HG03432 (cell line): Measurements from ENCODE around the gene HSPG2.
"Not testable (repeated sequence)": the region's sequence is repeated elsewhere in the genome, so short reads cannot be mapped to it uniquely, and the experiment has no call there.

Source experiments
- ATAC-seq: cut with Tn5 transposase; IDR thresholded peaks from one replicate; pipeline ENCODE4 v1.9.1; 2021; ENCODE audit warnings: mild to moderate bottlenecking, moderate library complexity; ENCODE audit not compliant: unreplicated experiment

Gene HSPG2

DNA sequence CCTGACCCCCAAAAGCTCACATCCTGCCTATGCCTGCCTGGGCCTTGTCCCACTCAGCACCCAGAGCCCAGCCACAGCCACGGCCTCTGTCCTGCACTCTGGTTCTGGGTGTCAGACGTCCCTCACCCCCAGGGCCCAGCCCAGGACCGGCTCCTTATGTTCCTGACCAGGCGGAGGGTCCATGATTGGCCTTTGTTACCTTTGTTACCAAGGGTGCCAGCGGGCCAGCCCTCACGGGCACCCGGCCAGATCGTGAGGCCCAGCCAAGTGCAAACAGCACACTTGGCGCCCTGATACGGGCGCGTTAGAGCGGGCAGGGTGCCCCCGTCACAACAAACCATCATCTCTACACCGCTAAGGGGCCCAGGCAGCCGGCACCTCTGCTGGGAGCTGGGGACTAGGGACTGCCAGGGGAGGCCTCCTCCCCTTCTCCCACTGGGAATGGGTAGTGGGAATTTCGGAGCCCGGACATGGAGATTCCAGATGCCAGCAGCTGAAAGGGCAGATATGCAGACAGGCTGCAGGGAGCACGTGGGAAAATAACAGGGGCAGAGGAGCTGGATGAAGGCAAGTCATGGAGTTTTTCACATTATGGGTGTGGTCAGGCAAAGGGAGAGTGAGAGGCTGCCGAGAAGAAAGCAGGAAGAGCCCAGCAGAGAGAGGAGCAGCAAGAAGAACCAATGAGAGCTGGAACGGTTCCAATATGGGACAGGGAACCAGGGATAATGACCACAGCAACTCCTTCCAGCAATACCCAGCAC, 22.1 kb downstream of the HSPG2 start:
- no peak for ATAC-seq

DNA sequence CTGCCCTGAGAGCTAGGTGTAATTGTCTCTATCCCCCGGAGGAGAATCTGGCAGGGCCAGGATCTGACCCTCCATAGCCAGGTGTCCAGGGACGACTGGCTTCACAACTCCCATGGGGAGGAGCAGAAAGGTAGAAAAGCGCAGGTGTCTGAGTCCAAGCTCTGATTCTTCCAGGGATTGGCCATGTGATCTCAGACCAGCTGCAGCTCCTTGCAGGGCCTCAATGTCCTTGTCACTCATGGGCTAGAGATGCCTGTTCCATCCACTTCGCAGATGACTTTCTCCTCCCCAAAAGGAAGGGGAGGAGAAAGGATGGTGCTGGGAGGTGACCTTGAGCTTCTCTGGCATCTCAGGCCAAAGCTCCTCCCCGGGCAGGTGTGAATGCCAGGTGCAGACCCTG, 22.7 kb downstream of the HSPG2 start:
- ATAC-seq, result no peak

DNA sequence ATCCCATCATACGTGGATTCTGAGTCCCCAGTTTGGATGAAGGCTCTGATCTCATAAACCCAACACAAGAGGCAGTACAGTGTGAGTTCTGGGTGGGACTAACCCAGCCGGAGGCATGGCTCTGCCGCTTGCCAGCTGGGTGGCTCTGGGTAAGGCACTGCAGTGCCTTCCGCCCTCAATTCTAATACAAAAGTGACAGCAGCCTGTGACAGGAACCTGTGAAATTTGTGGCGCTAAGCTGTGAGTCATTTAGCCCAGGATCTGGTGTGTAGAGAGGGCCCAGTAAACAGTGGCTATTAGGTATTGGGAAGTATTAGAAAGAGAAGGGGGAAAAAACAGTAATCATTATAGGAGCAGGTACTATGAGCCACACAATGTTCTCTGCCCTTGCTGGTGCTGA, 23.3 kb downstream of the HSPG2 start:
- no peak for ATAC-seq

DNA sequence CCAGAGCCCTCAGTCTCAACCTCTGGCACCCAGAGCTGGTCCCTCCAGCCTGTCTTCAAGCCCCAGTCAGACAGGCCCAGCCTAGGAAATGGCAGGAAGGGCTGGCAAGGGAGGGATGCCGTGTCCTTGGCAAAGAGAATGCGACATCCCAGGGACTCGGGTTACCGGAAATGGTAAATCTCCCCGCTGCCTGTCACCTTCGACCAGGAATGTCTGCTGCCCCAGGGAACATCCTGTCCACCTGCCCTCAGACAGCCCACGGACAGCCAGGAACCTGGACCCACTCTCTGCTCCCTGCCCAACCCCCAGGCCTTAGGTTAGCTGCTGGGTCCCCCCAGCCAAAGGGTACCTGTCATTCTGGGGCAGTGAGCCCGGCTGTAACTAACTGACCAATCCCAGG, 23.9 kb downstream of the HSPG2 start:
- no peak for ATAC-seq

DNA sequence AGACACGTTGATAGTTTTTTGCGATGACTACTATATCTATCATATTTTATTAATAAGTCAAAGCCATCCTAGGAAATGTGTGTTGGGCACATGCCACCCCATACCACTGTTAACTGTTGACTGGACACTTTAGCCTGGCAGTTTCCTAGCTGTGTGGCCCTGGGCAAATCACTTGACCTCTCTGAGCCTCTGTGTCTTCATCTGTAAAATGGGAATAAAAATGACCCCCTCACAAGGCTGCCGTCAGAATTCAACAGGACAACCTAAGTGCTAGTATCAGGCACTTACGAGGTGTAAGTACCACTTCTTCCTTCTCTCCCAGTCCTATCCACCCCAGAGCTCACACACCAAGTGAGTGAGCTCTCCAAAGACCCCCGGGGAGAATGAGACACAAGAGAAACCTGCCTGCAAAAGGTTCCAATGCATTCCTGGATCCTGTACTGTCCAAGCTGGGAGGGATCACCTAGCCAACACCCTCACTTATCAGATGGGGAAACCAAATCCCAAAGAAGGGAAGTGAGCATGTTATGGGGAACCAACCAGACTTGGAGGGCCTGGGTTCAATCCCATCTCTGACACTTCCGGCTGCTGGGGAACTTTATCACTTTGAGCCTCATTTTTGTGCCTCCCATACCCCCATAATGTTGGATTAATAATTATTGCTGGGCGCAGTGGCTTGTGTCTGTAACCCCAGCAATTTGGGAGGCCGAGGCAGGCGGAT, 24.9 kb downstream of the HSPG2 start:
- no peak for ATAC-seq

DNA sequence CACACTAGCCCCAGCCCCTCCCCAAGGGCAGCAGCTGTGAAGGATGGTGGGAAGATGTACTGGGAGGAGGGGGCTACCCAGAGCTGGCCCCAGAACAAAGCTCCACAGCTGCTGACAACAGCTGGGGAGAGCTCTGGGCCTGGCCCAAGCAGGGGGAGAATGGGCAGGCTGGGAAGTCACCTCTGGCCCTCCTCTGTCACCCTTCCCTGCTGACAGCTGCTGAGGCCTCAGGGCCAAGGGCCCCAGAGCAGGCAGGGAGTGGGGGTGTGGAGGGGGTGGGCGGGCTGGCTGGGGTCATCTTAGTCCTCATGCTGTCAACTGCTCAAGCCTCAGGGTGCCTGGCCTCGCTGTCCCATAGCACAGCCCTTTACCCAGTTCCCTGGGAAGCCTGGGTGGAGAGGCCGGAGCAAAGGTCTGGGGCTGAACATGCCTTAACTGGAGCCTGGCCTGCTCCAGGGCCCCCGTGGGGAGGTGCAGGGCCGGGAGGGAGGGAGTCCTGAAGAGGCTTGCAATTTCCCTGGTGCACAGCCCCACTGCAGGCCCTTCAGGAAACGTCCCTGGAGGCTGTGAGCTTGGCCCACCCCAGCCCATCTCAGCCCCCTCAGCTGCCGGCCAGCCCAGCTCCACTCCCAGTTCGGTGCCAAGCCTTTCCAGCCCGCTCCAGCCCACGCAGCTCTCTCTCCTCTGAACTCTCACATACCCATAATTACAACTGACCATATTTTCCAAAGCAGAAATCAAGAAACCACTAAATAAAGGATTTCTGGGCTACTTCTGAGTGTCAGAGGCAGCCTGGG, 25.7 kb downstream of the HSPG2 start:
- no peak for ATAC-seq

DNA sequence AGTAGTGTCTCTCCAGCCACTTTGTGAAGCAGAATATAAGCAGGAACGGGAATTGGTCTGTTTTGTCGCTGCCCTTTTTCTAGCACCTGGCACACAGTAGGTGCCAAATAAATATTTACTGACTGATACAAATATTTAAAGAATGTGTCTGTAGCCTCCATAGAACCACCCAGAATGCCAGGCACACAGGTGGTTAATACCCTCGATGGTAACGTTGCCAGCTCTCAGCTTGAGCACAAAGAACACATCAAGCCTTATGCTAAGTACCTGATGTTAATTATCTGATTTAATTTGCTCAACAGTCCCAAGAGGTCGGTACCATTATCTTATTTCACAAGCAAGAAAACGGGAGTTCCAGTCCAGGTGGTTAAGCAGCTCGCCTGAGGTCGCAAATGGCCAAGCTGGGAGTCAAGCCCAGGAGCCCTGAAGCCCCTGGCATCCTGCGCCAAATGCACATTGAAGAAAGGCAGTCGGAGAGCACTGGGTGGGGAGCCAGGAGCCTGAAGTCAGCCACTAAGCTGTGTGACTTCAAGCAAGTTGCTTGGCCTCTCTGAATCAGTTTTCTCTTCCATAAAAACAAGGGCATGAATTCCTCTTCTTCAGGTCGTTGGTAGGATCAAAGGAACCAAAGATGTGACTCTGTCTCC, 26.4 kb downstream of the HSPG2 start:
- ATAC-seq, result no peak

DNA sequence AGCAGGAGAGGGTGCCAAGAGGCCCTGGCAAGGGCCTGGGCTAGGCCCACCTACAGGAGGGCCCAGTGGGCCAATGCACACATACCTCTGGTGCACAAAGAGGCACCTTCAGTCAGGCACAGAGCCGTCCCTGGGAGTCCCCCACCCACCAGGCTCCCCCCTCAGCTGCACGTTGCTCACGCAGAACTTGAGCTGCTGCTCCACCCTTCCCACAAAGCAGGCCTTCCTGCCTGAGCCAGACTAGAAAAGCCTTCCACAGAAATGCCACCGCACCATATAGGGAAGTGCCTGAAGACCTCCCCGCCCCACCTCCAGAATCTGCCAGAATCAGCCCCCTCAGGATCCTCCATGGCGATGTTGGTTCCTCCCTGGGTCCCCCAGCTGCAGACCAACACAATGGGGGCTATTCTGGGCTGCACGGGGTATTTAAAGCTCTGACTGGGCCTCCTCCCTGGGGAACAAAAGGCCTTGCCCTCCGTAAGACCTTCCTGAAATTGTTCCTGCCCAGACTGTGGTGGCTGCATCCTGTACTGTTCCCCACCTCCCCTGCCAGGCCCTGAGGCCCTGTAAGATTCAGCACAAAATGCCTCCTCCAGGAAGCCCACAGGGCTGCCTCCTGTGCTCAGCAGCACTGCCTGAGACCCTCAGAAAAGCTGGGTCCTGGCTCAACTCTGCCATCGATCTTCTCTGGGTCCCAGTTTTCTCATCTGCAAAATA, 27.2 kb downstream of the HSPG2 start:
- no peak for ATAC-seq

DNA sequence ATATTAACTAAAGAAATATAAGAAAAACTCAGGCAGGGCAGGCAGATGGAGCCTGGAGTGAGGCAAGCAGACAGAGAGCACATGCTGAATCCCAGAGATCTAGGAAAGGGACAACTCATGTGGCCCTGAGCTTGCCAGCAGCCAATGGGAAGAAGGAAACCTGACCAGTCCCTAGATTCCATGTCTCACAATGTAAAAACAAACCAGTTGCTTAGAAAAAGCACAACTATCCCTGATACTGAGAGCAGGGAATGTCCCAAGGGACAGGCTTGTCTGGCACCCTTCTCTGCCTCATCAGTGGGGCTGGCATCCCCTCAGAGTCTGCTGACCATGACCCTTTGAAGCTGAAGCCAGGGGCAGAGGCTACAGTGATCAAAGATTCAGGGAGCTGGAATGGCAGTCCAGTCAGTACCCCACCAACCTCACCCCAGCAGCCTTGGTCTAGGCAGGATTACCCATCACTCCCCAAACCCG, 27.8 kb downstream of the HSPG2 start:
- no peak for ATAC-seq

DNA sequence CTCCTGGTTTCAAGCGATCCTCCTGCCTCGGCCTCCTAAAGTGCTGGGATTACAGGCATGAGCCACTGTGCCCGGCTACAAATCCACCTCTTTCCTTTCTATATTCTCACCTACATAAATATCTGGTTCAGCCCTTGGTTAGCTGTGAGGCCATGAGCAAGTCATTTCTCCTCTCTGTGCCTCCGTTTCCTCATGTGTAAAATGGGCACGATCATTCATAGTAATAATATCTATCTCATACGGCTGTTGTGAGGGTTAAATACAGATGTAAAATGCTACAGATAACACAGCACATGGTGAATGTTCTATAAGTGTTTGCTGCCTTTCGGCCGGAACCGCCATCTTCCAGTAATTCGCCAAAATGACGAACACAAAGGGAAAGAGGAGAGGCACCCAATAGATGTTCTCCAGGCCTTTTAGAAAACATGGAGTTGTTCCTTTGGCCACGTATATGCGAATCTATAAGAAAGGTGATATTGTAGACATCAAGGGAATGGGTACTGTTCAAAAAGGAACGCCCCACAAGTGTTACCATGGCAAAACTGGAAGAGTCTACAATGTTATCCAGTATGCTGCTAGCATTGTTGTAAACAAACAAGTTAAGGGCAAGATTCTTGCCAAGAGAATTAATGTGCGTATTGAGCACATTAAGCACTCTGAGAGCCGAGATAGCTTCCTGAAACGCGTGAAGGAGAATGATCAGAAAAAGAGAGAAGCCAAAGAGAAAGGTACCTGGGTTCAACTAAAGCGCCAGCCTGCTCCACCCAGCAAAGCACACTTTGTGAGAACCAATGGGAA, 29.2 kb downstream of the HSPG2 start:
- not testable (repeated sequence) for ATAC-seq

DNA sequence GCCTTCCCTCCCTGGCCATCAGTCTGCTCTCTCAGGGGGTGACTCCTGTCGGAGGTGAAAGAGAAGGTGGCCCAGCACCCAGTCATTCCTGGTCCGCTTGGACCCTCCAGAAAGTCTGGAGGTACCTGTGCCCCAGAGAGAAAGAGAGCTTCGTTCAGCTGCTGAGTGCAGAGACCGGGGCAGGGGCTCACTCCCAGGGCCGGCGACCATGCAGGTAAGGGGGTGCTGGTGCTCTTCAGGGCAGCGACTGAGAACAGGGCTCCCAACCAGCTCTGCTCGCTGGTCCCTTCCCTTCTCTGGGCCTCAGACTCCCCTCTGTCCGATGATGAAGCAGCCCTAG, 30.1 kb downstream of the HSPG2 start:
- no peak for ATAC-seq

DNA sequence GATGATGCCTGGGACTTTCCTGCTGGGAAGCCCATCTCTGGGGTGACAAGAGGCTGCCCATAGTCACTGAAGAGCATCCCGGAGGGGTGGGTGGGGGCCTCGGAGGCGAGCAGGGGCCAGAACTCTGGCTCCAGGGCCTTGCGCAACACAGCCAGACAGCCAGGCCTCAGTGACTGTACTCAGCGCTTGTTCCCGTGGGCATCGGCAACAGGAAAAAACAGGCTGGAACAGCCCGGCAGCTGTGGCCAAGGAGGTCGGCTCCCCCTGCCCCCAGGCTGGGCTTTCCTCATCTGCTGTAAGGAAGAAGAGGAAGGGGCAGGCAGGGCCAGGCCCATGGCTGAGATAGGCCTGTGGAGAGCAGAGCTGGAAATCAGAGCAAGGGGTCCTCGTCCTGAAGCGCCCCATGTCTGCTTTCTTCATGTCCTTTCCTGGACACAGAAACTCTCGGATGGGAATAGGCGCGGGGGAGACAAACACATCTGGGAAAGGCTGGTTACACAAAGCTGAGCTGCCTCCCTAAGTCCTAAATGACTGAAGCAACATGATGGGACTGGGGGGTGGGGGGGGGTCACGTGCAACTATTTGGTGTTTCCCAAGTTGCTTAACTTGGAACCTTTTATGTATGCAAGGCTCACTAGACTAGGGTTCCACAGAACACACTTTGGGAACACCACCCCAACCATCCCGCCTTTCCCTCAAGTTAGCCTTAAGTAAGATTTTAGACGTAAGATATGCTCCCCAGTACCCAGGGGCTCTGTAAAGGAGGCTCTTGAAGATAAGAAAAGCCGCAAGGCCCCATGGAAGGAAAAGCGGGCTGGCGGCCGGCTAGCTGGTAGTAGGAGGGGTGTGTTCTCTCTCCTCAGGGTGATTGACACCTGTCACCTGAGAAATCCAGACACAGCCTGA, 30.7 kb downstream of the HSPG2 start:
- ATAC-seq, result no peak

DNA sequence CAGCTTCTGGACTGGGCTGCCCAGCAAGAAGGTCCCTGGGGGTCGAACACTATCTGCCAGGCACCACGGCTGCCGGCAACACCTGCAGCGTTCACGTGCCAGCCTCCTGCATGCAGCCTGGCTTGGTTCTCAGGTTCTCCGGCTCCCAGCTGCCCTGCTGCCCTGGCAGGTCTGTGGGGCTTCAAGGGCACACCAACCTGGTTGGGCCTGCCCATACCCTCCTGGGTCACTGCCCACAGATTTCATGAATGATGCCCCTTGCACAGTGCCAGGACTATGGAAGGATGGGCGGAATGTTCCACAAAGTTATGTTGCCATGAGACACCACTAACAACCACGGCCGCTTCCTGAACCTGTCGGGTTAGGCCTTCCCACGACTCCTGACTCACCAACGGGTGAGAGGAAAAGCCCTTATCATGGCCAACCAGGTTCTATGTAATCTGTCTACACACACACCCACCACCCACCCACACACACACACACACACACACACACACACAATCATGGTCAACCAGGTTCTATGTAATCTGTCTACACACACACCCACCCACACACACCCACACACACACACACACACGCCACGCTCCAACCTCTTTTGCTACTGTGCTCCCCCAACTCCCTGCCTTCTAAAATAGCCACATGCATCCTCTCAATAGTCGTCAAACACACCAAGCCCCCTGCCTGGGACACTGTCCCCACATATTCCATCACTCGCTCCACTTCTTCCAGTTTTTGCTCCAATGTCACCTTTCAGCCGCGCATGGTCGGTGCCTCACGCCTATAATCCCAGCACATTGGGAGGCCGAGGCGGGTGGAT, 32.2 kb downstream of the HSPG2 start:
- ATAC-seq, result no peak

DNA sequence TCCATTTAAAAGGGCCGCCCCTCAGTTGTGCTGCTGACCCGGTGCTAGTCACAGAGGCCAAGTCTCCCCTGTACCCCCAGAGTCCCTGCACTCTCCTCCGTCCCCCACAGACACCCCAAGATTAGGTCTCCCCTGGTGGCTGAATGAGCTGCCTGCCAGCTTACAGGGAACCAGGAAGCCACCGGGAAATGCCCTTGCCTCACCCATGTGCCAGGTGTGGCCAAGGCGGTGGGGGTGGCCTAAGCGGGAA, 32.7 kb downstream of the HSPG2 start:
- no peak for ATAC-seq

DNA sequence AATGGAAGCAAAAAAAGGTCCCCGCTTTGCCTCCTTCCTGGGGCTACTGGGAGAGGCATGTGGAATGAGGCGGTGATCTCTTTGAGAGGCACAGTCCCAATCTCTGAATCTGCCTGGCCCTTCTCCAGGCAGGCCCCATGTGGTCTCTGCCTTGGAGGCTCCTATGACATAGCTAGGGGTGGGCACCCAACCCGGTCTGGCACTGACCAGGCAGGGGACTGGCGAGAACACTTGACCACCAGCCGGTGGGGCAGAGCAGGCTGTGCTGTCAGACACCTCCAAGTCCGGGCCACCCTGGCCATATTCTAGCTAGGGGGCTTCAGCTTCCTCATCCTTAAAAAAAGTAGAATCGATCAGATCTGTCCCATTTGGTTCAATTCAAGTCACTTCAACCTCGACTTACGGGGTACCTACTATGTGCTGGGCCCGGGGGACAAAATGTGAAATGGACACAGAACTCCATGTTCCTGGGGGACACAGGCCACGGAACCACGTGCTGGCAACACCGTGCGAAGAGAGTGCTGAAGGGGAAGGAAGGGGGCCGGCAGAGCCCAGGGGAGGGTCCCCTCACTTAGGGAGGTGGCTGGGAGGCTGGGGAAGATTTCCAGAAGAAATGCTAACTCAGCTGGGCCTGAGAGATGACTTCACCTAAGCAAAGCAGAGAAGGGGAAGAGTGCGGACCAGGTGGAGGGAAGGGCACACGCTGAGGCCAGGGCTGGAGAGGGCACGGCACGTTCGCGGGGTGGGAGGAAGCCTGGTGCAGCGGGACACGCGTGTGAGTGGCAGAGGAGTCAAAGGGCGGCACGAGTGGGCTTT, 33.3 kb downstream of the HSPG2 start:
- ATAC-seq, result no peak

DNA sequence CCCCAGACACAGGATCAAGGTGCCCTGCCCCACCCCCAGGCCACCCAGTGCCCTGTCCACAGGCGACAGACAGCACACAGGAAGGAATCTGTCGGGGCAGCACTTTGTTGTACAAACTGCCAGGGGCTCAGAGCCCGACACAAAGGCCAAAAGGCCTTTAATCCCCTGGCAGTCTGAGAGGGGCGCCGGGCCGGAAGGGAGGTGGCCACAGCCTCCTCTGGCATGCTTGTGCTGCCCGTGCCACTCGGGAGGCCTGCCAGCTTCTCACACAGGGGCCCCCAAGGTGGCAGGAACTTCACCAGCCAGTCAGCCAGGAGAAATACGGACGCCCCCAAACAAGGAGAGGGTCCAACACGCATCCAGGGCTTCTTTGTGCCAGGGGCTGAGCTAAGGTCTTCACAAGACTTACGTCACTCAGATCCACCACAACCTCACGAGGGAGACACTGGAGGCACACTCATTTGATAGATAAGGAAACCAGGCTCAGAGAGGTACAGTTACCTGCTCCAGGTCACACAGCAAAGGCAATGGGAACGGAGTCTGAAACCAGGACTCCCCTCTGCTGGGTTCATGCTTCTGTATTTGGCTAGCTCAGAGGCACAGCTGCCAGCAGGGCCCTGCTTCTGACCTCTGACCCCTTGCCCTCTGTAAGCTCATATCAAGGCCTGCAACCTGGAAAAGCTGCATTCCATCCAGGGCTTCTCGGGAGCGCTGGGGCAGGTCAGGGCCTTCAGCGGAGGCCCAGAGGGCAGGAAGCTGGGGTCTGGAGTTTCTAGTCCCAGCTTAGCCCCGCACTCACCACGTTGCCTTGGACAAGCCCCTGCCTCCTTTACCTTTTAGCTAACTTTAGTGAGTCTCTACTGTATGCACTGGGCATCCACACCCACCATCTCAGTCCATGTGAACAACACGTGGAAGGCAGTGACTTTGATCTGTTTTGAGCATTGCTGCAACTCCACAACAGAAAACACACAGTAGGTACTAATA, 34.8 kb downstream of the HSPG2 start:
- no peak for ATAC-seq
